Epidermal melanocyte (primary cell): ENCODE data around the gene TBX21.
A peak's percentile ranks its signal among the peaks of the same experiment; 100 is the strongest.
"Not testable (repeated sequence)": the region's sequence is repeated elsewhere in the genome, so short reads cannot be mapped to it uniquely, and the experiment has no call there.

Source experiments
- DNase-seq: peaks from one replicate; pipeline ENCODE4 v3.0.0; 2011; ENCODE audit warnings: low spot score; ENCODE audit not compliant: insufficient read length

Gene TBX21

DNA sequence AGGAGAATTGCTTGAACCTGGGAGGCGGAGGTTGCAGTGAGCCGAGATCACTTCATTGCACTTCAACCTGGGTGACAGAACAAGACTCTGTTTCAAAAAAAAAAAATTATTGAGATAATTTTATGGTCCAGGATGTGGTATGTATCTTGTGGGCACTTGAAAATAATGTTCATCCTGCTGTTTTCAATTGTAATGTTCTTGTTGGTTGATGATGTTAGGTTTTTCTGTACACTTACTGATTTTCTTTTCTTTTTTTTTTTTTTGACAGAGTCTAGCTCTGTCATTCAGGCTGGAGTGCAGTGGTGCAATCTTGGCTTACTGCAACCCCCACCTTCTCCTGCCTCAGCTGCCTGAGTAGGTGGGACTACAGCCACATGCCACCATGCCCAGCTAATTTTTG is 29.7 kb downstream of the TBX21 start:
- DNase-seq = no peak

DNA sequence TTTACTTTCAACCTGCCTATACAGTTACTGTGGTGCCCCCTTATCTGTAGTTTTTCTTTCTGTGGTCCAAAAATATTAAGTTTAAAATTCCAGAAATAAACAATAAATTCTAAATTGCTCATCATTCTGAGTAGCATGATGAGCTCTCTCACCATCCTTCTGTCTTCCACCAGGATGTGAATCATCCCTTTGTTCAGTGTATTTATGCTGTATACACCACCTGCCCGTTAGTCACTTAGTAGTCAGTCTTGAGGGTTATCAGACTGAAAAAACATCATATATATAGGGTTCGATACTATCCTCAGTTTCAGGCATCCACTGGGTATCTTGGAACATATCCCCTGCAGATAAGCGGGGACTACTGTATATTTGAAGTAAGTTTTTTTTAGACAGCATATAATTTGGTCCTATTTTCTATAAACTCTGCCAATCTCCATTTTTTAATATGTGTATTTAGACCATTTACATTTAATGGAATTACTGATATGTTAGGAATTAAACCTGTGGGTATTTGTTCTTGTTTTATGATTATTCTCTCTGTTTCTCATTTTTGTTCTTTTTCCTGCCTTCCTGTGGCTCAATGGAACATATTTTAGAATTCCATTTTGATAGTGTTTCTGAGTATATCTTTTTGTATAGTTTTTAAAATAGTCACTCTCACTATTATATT is 31.0 kb downstream of the TBX21 start:
- no peak for DNase-seq

DNA sequence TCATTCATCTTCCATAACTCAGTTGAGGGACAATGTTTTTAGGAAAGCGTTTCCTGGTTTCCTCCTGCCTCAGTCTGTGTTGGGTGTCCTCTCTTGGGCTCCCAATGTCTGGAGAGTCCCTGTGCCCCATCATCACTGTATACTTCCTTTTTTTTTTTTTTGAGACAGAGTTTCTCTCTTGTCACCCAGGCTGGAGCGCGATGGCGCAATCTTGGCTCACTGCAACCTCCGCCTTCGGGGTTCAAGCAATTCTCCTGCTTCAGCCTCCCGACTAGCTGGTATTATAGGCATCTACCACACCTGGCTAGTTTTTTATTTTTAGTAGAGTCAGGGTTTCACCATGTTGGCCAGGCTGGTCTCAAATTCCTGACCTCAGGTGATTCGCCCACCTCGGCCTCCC is 40.6 kb downstream of the TBX21 start:
- DNase-seq = not testable (repeated sequence)

DNA sequence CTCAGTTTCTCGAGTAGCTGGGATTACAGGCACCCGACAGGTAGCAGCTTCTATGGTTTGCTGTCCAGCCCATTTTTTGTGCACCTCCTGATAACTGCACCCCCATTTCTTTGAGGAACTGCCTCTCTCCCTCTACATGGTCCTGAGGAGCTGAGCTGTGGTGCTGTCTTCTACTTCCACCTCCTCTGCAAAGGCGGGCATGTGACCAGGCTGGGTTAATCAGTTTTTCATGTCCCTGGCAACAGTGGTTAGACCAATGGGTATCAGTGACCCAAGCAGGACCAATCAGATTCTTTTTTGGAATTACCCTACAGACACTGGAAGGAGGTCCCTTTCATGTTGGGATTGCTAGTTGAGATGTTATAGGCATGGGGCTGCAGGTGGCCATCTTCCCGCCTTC is 41.3 kb downstream of the TBX21 start:
- DNase-seq = no peak

DNA sequence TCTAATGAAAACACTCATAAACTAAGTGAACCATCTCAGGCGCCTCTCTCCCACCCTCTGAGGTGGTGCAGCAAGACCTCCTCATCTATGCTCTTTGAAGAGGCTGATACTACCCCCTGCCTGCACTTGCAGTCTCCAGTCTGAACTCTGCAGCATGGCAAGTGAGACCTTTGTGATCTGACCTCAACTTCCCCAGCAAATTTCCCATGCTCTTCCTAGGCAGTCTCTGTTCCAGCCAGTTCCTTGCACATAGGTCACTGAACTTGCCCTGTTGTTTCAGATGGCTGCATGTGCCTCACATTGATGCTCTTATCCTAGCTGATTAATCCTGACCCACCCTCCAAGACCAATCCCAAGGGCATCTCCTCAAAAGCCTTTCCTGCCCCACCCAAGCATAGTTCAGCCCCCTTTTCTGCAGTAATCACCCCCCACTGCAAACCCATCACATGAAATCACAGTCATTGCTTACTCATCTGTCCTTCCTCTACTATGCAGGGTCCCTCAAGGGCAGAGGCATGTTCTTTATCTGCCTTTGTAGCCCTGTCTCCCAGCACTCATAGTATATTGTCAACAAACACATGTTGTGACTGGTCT is 42.0 kb downstream of the TBX21 start:
- DNase-seq = no peak

DNA sequence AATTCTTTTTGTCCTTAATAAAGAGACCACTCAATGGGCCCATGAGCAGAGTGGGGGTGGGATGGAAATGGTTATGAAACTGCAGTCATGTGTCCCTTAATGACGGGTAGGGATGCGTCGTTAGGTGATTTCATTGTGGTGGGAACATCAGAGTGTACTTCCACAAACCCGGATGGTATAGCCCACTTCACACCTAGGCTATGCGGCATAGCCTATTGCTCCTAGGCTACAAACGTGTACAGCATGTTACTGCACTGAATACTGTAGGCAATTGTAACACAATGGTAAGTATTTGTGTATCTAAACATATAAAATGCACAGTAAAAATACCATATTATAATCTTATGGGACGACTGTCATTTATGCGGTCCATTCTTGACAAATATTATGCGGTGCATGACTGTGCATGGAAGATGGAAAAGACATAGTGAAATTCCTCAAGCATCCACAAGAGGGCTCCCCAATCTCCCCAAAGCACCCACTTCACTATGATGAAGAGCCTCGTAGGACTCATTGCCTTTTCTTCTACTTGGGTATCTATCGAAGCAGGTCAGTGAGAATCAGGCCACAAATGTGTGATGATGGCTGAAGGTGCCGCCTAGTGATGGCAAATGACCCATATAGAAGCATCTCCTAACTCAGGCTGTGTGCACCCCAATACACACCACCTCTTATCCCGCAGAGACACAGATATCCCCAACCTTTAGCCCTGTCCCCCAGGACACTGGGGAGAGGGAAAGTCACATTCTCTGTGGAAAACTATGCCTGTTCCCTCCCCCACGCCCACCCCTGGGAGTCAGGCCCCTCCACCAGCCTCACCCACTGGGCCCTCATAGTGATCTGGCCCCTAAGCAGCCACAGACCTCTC is 43.5 kb downstream of the TBX21 start:
- DNase-seq = peak; percentile 55

DNA sequence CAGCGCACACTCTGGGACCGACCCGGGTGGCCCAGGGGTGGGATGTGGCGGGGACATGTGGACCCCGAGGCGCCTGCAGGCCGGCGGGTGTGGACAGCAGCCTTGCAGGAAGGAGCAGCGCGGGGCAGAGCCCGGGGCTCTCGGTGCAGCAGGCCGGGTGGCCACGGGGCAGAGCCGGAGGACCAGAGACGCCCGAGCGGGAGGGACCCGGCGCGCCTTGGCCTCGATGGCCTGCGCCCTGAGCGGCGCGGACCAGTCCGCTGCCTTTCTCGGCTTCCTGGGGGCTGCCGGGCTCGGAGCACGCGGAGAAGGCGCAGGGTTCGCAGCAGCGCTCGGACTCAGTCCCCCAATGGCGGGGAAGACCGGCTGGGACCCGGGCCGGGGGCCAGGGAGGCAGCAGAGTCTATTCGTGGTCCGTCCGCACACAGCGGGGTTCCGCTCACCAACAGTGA is 45.2 kb downstream of the TBX21 start:
- DNase-seq = no peak

DNA sequence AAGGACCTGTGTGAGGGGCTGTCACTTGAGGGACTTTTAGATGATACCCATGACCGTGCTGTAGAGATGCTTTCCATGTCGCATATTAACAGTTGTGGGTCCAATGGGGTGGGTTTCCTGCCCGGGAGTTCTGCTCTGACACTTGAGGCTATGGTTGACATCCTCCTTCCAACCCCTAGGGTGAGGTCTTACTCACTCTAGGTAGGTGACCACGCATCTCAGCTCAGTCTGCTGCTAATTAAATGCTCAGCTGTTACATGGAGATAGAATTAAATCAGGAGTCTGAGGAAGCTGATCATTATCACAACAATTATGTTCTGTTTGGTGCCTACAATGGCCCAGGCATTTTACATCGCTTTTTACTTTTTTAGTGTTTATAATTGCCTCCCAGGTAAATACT is 48.4 kb downstream of the TBX21 start:
- DNase-seq = no peak

DNA sequence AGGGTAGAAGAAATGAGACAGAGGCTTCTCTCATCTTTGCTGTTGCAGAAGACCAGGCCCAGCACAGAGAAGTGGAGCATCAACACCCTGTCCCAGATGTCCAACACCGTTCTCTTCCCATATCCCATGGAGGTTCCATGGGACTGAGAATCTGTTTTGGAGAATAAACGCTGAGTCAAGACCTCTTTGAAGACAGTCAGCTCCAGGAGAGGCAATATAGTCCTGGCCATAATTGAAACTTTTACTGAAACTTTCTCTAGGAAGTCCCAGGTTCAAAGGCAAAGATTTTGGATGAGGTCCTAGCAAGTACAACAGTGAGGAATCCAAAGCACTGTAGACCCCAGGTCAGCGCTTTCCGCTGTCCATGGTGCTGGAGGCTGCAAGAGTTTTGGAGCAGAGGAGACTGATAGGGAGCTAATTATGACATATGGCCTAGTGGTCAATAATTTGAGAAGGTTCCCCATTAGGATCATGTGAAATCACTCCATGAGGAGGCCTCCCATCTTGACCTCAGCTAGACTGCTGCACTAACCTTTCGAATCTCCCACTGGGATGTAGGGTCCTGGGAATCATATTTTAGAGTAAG is 52.6 kb downstream of the TBX21 start:
- DNase-seq = no peak

DNA sequence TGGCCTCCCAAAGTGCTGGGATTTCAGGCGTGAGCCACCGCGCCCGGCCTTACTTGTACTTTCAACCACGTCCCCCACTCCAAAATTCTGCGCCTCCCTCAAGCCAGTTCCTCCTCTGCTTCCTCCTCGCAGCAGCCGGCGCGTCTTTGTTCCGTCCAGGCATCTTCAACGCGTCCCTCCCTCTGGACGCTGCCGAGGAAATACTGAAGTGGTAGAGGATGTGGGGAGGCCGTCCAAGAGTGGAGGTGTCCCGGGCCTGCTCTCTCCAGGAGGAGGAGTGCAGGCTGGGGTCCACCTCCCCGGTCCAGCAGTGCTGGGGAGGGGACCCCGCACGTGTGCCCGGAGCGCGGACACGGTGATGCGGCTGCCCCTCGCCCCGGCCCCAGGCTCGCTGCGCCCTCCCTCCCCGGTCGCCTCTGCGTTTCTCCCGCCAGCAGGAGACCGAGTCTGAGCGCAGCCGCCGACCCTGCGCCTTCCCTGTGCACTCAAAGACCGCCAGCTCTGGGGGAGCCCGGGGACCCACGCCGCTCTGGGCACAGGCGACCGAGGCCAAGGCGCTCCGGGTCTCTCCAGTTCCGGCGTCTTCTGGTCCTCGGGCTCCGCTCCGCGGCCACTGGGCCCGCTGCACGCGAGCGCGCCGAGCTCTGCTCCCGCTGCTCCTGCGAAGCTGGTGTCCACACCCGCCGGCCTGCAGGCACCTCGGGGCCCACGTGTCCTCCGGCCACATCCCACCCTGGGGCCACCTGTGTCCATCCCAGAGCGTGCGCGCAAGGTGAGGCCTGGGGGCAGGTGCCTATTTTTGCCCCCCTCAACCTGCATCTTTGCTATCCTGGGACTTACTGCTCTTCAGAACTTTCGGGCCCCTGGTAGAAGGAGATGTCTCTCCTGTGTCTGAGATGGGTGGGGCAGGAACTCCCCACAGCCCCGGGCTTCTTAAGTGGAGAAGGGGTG is 56.9 kb downstream of the TBX21 start:
- peak; percentile 42 for DNase-seq

DNA sequence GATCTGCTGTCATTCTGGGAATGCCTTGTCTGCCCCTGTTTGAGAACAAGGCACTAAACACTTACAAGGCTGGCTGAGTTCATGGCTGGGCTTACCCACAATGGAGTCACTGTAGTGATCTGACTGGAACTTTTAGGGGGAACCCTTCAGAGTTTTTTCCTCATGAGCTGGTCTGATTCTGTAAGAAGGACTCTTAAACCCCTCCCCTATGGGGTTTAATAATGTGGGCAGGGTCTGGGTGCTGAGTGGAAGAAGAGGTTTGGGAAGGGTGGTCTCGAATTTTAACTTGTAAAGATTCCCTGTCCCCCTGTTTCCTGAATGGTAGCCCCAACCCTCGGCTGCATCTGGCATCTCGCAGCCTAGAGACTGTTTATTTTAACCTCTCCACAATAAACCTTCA is 58.0 kb downstream of the TBX21 start:
- no peak for DNase-seq

DNA sequence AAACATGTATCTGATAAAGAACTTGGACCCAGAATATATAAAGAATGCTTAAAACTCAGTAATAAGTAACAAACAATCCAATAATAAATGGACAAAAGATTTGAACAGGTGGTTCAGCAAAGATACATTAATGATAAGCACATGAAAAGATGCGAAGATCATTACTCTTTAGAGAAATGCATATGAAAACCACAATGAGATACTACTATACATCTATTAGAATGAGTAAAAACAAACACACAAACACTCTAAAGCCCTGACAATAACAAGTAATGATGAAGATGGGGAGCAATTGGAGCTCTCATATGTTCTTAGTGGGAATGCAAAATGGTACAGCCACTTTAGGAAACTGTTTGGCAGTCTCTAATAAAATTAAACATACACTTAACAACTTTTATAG is 59.4 kb downstream of the TBX21 start:
- no peak for DNase-seq

DNA sequence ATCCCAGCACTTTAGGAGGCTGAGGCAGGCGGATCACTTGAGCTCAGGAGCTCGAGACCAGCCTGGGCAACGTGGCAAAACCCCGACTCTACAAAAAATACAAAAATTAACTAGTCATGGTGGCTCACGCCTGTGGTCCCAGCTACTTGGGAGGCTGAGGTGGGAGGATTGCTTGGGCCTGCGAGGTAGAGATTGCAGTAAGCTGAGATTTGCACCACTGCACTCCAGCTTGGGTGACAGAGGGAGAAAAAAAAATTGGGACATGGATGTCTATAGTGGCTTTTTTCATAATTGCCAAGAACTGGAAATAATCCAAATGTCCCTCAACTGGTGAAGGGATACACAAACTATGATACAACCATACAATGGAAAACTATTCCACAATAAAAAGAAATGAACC is 59.9 kb downstream of the TBX21 start:
- DNase-seq = no peak
